Suprapubic skin (tissue), 4 donors: ENCODE results near the gene RERE.

Source experiments
- EP300 ChIP-seq: sonication (generic); formaldehyde crosslinking; IDR thresholded peaks from one replicate; pipeline ENCODE4 v1.6.1; 2017; ENCODE audit warnings: antibody characterized with exemption
- POLR2A ChIP-seq, 2 donors: fragments of 450-650 bp; IDR thresholded peaks; one replicate each; pipeline ENCODE4 v1.6.1; 2017; ENCODE audit warnings: antibody characterized with exemption in 2 of 2, mild to moderate bottlenecking in 2 of 2, moderate library complexity in 2 of 2
- POLR2AphosphoS5 ChIP-seq, 3 donors: sonication (generic); formaldehyde crosslinking; IDR thresholded peaks; one replicate each; pipeline ENCODE4 v1.6.1; 2017; ENCODE audit warnings: antibody characterized with exemption in 3 of 3
- TF ChIP-seq, protein P1 (sequence below), 2 donors: fragments of 200-600 bp in 1 of 2; fragments of 450-650 bp in 1 of 2; sonication (generic) in 1 of 2; IDR thresholded peaks; one replicate each; pipeline ENCODE4 v1.5.1; 2016 to 2019; ENCODE audit warnings: antibody characterized with exemption in 2 of 2, mild to moderate bottlenecking in 1 of 2, moderate library complexity in 1 of 2

DNA sequence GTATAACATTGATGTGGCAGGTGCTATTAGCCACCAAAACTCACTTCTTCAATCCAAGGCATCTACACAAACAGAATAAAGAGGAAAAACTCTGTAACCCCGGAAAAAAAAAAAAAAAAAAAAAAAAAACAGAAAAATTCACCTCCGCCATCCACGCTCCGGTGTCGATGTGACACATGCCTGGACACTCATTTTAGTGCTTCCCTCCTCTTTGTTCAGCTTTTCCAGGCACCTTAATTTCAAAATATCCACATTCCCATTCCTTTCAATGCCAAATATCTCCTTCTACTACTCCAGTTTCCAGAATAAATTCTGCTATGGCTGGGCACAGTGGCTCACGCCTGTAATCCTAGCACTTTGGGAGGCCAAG lies 5.8 kb upstream of the RERE start:
- TF ChIP-seq POLR2AphosphoS5 (IDR thresholded peaks at IDR 0.05): no peak
- TF ChIP-seq, protein P1, sequence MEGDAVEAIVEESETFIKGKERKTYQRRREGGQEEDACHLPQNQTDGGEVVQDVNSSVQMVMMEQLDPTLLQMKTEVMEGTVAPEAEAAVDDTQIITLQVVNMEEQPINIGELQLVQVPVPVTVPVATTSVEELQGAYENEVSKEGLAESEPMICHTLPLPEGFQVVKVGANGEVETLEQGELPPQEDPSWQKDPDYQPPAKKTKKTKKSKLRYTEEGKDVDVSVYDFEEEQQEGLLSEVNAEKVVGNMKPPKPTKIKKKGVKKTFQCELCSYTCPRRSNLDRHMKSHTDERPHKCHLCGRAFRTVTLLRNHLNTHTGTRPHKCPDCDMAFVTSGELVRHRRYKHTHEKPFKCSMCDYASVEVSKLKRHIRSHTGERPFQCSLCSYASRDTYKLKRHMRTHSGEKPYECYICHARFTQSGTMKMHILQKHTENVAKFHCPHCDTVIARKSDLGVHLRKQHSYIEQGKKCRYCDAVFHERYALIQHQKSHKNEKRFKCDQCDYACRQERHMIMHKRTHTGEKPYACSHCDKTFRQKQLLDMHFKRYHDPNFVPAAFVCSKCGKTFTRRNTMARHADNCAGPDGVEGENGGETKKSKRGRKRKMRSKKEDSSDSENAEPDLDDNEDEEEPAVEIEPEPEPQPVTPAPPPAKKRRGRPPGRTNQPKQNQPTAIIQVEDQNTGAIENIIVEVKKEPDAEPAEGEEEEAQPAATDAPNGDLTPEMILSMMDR (IDR thresholded peaks at IDR 0.05): no peak
- TF ChIP-seq POLR2A (IDR thresholded peaks at IDR 0.05): no peak
- no peak for TF ChIP-seq EP300
